ENCODE data around the gene ACTR6.

- TF ChIP-seq CTCF (optimal IDR thresholded peaks at IDR 0.05 in 1 of 3, IDR thresholded peaks at IDR 0.05 in 1 of 3, conservative IDR thresholded peaks at IDR 0.05 in 1 of 3; ENCODE audit: extremely low read depth in 1 of 3, insufficient read depth in 2 of 3, low read length in 3 of 3) (no peak), EZH2 (IDR thresholded peaks at IDR 0.05; ENCODE audit: low read length) (no peak)
These were observed 32.1 kb upstream of the ACTR6 start for GRCh38 chr12:100168562-100168961.
